Upper lobe of right lung (tissue), 1 donor: ENCODE data around the gene SLX4IP. TPM values are rescaled to one million over a fixed set of nuclear protein-coding genes. Genes with fewer than 3 reads are reported as not detected.

Experiments used
- ATAC-seq: fragments of 200-7000 bp; cut with Tn5 transposase; one replicate; pipeline ENCODE4 v1.9.1; 2020; ENCODE audit warnings: mild to moderate bottlenecking, moderate library complexity
- DNase-seq: peaks from one replicate; pipeline ENCODE4 v3.0.0-alpha.2; 2020
- H3K27ac ChIP-seq: fragments of 200-600 bp; one replicate; pipeline ENCODE4 v1.8.0; 2022
- H3K27me3 ChIP-seq: fragments of 200-600 bp; one replicate; pipeline ENCODE4 v1.8.0; 2022; ENCODE audit warnings: mild to moderate bottlenecking
- H3K36me3 ChIP-seq: fragments of 200-600 bp; one replicate; pipeline ENCODE4 v1.8.0; 2022
- H3K4me1 ChIP-seq: fragments of 200-600 bp; one replicate; pipeline ENCODE4 v1.8.0; 2022
- H3K4me3 ChIP-seq: fragments of 200-600 bp; one replicate; pipeline ENCODE4 v1.8.0; 2022; ENCODE audit warnings: mild to moderate bottlenecking
- H3K9me3 ChIP-seq: fragments of 200-600 bp; one replicate; pipeline ENCODE4 v1.8.0; 2022
- intact Hi-C: fragments of 100-400 bp; cut with DNase I; formaldehyde crosslinking; loops from one replicate; pipeline ENCODE4 v1.11.0; 2022
- total RNA-seq: library from RNA; stranded (reverse); fragmentation: NEBNext Ultra II Directional; extraction: Animal tissue kit (Norgen Biotek cat#: 25700); gene quantifications from one replicate; pipeline ENCODE4 v1.2.1, GENCODE V29; 2021
- TF ChIP-seq, protein P1 (sequence below): fragments of 200-600 bp; IDR thresholded peaks from one replicate; pipeline ENCODE4 v1.8.0; 2022; ENCODE audit warnings: antibody characterized with exemption
- donor health status: DM: no; HTN: yes; CAD: no; lungs with severe emphysema.

The SLX4IP gene
- total RNA-seq, 1 donor from 2014 or later: 5.4 TPM

DNA sequence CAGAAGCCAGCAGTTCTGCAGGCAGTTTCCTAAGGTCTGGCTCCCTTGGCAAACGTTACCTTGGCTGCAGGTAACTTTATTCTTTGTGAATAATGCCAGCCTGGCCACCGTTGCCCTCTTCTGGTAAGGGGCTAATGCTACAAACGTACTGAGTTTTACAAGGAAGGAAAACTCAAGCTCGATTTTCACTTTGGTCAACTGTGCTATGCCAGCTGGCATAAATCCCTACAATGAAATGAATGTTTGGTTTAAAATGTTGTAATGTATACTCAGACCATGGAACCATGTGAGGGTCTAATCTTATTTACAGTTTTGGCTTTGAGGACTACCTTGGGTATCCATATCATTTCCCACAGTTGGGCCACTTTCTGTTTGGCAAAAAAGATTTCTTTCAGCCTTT, 101.4 kb downstream of the SLX4IP start:
- Histone ChIP-seq H3K9me3 (no peaks in the 10 kb centered on the region), H3K4me1 (peaks cover 6% of the 10 kb centered on the region), H3K27ac (no peak overlapping the region), H3K27me3 (no peaks in the 10 kb centered on the region), H3K4me3 (no peak overlapping the region), H3K36me3 (no peaks in the 10 kb centered on the region)
- TF ChIP-seq, protein P1, sequence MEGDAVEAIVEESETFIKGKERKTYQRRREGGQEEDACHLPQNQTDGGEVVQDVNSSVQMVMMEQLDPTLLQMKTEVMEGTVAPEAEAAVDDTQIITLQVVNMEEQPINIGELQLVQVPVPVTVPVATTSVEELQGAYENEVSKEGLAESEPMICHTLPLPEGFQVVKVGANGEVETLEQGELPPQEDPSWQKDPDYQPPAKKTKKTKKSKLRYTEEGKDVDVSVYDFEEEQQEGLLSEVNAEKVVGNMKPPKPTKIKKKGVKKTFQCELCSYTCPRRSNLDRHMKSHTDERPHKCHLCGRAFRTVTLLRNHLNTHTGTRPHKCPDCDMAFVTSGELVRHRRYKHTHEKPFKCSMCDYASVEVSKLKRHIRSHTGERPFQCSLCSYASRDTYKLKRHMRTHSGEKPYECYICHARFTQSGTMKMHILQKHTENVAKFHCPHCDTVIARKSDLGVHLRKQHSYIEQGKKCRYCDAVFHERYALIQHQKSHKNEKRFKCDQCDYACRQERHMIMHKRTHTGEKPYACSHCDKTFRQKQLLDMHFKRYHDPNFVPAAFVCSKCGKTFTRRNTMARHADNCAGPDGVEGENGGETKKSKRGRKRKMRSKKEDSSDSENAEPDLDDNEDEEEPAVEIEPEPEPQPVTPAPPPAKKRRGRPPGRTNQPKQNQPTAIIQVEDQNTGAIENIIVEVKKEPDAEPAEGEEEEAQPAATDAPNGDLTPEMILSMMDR: peak; percentile 35
- peak; percentile 66 for DNase-seq
- intact Hi-C loops: no loop called here
- ATAC-seq: peak; percentile 73

DNA sequence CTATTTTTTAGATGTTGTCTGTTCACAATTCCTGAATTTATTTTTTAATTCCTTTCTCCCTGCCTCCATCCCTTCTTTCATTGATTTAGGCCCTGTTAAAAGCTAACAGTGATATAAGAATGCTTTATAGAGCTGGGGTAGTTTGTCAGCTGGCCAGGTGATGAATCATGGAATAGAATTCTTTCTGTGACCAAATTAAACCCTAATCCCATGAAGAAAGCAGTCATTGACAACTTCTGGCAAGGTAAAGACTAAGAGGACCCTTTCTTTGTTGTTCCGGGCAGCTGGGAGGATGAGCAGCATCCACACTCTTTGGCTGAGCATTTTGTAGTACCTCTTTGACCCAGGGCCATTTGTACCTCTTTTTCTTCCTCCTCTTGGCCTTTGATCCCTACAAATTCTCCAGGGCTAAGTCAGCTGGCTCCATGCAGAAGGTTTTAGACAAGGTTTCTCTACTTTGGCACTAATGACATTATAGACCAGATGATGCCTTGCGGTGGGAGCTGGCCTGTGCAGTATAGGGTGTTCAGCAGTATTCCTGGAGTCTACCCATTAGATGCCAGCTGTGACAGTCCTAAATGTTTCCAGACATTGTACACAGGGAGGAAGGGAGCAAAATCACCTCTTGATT, 102.9 kb downstream of the SLX4IP start:
- H3K36me3 ChIP-seq: no peaks in the 10 kb centered on the region
- H3K4me1 ChIP-seq: peaks cover 6% of the 10 kb centered on the region
- no peak overlapping the region for H3K27ac ChIP-seq
- H3K27me3 ChIP-seq: no peaks in the 10 kb centered on the region
- H3K9me3 ChIP-seq: no peaks in the 10 kb centered on the region
- DNase-seq: no peak
- TF ChIP-seq, protein P1: no peak
- intact Hi-C loops: no loop called here
- H3K4me3 ChIP-seq: no peak overlapping the region
- no peak for ATAC-seq

DNA sequence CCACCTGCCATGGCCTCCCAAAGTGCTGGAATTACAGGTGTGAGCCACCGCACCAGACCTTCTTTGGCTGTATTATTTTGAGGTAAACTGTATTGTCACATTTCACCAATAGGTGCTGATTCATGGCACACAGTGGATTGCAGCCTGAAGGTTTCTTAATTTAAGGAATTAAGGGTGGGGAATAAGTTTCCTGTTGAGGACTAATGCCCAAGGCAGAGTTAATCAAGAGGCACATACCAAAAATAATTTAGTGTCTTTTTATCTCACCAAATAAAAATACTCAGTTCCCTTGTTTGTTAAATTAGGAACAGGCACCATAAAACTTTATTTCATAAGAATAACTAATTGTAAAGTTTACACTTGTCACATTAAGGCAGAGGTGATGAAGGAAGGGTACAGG, 103.7 kb downstream of the SLX4IP start:
- TF ChIP-seq, protein P1: no peak
- H3K9me3 ChIP-seq: no peaks in the 10 kb centered on the region
- H3K4me1 ChIP-seq: peaks cover 6% of the 10 kb centered on the region
- H3K27me3 ChIP-seq: no peaks in the 10 kb centered on the region
- H3K4me3 ChIP-seq: no peak overlapping the region
- intact Hi-C loops: no loop called here
- DNase-seq: no peak
- no peak overlapping the region for H3K27ac ChIP-seq
- ATAC-seq: no peak
- H3K36me3 ChIP-seq: no peaks in the 10 kb centered on the region

DNA sequence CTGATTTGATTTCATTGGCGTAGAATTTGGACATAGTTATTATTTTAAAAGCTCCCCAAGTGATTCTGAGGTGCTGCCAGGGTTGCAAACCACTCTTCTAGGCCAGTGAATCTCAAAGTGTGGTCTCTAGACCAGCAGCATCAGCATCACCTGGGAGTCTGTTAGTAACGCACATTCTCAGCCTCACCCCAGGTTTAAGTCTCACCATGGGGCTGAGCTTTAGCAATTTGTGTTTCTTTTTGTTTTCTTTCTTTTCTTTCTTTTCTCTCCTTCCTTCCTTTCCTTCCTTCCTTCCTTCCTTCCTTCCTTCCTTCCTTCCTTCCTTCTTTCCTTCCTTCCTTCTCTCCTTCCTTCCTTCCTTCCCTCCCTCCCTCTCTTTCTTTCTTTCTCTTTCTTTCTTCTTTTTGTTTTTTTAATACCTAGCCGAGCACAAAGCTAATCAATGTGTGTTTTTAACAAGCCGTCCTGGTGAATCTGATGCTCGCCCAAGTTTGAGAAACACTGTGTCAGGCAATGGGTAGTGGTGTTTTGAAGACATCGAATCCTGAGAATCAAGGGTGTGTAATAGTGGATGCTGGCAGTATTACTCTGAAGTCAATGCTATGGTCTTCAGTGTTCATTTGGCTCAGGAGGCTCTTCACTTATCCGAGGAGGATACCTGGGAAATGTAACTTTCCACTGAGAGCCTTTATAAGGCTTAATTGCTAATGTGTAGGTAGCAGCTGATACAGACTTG, 104.9 kb downstream of the SLX4IP start:
- Histone ChIP-seq H3K4me1 (peaks cover 6% of the 10 kb centered on the region), H3K9me3 (no peaks in the 10 kb centered on the region), H3K27me3 (no peaks in the 10 kb centered on the region), H3K4me3 (no peak overlapping the region), H3K36me3 (no peaks in the 10 kb centered on the region), H3K27ac (no peak overlapping the region)
- ATAC-seq (no peak), DNase-seq (no peak)
- intact Hi-C loops: no loop called here
- TF ChIP-seq, protein P1: no peak

DNA sequence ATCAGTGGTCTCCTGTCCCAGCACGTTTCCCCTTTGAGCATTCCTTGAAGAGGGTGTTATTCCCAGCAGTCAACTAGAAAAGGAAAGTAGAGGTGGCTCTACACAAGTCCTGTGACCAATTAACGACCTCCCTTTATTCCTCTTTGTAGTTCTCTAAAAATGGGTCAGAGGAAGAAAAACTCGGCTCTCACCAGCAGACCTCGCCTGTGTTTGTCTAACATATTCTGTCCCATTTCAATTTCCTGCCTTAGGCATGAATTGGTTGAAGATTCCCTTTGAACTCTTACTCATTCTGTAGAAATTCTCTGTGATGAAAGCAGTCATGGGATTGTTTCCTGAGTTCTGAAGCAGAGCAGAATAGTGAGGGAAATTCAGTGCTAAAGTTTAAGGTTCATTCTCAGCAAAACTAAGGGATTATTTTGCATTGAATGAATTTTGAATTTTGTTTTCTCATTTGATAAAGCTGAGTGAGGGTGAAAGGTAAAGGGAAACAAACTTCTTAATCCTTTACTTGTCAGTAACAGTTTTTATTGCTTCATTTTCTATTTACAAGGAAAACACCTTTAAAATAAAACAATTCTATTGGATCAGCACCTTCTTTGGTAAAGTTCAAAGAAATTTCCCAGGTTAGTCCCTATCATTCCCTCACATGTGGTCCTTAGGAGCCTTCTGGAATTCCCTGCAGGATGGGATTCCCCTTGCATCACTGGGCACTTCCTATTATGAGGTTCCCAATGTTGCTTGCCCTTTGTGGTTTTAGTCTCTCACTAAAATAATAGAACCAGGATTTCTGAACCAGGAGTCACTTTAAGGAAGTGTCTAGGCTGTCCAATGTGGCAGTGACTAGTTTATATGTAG, 105.8 kb downstream of the SLX4IP start:
- DNase-seq (no peak), ATAC-seq (peak; percentile 75)
- Histone ChIP-seq H3K27me3 (no peaks in the 10 kb centered on the region), H3K4me3 (no peak overlapping the region), H3K9me3 (no peaks in the 10 kb centered on the region), H3K4me1 (peaks cover 6% of the 10 kb centered on the region), H3K27ac (no peak overlapping the region), H3K36me3 (no peaks in the 10 kb centered on the region)
- TF ChIP-seq, protein P1: no peak
- intact Hi-C loops: no loop called here
